Dermis microvascular lymphatic vessel endothelial cell (primary cell): ENCODE measurements around the gene OR5C1. TPM values are rescaled to one million over a fixed set of nuclear protein-coding genes. Genes with fewer than 3 reads are reported as not detected.
"Not testable (repeated sequence)": the region's sequence is repeated elsewhere in the genome, so short reads cannot be mapped to it uniquely, and the experiment has no call there.

Experiments used
- DNase-seq, 2 donors: peaks; one replicate each; pipeline versions ENCODE4 v3.0.0 to v3.0.0-alpha.2; 2010; ENCODE audit warnings: low read depth in 2 of 2
- total RNA-seq: library from RNA; depleted of rRNA; stranded (reverse); fragments of >200 nt; gene quantifications from 2 replicates; pipeline ENCODE4 v1.2.1, GENCODE V29; 2014

Gene OR5C1
- total RNA-seq, 1 donor from 2014 or later = not detected

DNA sequence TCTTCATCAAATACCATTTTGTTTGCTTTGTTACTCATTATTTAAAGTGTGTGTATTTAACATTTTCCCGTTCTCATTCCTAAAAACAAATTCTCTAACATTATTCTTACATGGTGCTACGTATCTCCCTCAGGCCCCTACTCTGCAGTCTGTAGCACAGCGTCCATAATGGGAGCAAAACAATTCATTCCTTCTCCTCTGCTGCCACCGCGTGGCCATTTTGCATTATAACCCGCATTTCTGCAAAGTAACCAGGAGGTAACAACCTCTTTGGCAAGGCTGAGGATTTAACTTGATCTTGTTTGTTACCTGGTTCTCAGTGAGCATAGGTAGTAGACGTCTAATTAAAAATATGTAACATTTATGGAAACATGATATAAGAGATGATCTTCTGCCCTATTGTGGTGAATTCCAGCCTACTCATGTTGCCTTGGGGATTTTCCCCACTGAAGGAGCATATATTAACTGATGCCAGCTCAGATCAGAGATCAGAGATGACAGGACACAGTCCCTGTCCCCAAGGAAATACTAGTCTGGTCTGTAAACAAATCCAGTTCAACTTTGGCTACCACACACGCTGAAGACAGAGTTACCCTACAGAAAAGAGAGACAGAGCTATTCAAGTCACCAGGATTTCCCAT, 21.7 kb downstream of the OR5C1 start:
- peak; percentile 71 to 83 for DNase-seq

- DNase-seq = no peak
Observed at GRCh38 chr9:122812736-122813135, 24.0 kb downstream of the OR5C1 start.

DNA sequence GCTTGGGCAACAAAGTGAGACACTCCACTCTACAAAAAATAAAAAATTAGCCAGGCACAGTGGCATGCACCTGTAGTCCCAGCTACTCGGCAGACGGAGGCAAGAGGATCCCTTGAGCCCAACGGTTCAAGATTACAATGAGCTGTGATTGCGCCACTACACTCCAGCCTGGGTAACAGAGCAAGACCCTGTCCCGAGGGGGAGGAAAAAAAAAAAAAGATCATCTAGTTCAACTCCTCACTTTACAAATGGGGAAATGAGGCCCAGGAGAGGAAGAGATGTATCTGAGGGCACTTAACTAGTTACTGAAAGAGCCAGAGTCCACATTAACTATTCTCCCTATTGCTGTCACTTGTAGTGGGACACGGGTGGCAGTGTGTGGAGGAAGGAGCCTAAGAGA, 25.8 kb downstream of the OR5C1 start:
- DNase-seq = no peak

DNA sequence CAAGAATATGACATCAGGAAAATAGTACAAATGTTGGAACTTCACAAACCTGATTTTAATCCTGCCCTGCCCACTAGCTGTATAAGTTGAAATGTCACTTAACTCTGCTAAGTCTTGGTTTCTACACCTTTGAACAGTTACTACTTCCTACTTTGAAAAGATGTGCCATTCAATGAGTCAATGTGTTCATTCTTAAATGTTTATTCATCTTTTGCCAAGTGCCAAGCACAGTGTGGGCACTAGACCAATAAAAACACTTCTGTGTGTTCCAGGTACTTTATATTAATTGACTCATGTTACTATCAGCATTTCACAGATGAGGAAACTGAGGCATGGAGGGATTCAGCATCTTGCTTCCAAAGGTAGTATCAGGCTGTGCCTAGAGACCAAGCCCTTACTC, 26.8 kb downstream of the OR5C1 start:
- DNase-seq = peak in 1 of 2 donors; percentile 85

DNA sequence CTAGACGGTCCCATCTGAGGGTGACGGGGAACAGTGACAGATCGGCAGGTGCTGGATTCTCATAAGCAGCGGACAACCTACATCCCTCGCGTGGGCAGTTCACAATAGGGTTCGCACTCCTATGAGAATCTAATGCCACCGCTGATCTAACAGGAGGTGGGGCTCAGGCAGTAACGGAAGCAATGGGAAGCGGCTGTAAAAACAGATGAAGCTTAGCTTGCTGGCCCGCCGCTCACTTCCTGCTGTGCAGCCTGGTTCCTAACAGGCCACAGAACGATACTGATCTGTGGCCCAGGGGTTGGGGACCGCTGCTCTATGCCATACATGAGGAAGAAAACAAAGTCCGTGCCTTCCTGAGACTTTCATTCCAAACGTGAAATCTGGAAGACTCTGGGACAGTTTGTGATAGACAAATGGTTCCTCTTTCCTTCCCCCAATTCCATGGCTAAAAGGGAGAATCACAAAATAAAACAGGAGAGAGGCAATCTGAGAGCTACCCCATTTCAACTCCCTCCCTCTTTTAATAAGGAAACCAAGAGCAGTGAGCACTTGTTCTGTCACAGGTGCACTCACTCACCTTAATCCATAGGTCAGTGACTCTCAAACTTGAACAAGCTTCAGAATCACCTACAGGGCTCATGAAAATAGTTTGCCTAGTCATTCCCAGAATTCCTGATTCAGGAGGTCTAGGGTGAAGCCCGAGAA, 27.6 kb downstream of the OR5C1 start:
- peak; percentile 97 to 99 for DNase-seq

- DNase-seq = peak in 1 of 2 donors; percentile 87
Observed at GRCh38 chr9:122819326-122819725, 30.6 kb downstream of the OR5C1 start.

- DNase-seq = peak; percentile 29 to 96
Observed at GRCh38 chr9:122819791-122820489, 31.2 kb downstream of the OR5C1 start.

GRCh38 chr9:122820490-122820845, 31.7 kb downstream of the OR5C1 start:
- no peak for DNase-seq

DNA sequence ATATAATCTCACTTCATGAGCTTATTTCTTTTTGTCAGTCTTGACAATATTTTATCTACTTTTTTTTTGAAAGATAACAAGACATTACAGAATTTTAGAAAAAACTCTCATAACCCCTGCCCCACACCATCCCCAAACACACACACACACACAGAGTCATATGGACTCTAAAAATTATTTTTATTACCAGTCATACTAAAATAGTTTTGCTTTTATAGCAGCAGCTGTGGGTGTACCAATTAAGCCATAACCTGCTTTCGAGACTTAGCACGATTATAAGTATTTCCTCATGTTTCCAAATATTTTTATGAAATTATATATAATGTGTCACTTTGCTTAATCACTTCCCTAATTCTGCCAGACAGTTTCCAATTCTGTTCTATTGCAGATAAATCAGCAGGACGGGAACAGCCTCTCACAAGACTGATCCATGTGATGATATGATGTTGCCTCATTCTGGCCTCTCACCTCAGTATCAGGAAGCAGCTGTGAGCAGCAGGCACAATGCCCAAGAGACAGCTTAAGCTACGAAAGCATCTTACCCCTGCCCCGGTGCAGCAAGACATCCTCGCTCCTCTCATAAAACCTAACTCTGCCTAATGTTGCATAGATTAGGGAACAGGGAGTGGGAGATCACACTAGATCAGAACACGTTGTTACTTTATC, 32.7 kb downstream of the OR5C1 start:
- peak; percentile 42 to 95 for DNase-seq

DNA sequence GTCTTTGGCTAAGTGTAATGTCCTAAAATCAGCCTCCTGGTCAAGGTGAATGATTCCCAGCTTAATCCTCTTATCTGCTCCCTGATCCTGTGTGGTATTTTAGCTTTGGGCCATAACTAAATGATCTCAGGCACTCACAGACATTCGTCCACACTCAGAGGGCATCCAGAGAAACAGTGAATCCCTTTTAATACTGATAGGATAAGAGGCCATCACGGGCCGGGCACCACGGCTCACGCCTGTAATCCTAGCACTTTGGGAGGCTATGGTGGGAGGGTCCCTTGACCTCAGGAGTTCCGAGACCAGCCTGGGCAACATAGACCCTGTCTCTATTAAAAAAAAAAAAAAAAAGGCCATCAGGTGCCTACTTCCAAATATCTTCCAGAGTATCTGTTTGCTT, 33.3 kb downstream of the OR5C1 start:
- DNase-seq = no peak

GRCh38 chr9:122822938-122823337, 34.2 kb downstream of the OR5C1 start:
- no peak for DNase-seq

- peak in 1 of 2 donors; percentile 48 for DNase-seq
Observed at GRCh38 chr9:122827761-122828093, 39.0 kb downstream of the OR5C1 start.

- DNase-seq = not testable (repeated sequence)
Observed at GRCh38 chr9:122828965-122829284, 40.2 kb downstream of the OR5C1 start.

DNA sequence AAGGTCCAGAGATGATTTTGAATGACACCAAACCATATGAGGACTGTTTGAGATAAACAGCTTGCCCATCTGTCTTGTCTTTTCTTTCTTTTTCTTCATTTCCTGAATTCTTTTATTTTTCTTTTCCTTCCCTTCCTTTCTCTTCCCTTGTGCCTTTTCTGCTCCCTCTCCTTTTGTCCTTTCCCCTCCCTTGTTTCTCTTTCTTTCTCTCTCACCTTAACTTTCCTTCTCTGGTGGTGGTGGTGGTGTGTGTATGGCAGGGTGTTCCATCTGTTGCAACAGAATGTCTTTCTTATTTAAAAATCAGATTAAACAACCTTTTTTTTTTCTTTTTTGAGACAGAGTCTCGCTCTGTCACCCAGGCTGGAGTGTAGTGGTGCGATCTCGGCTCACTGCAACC, 43.5 kb downstream of the OR5C1 start:
- DNase-seq = no peak

GRCh38 chr9:122835313-122835731, 46.6 kb downstream of the OR5C1 start:
- peak; percentile 59 to 84 for DNase-seq

- no peak for DNase-seq
Observed at GRCh38 chr9:122837266-122837850, 48.6 kb downstream of the OR5C1 start.

GRCh38 chr9:122838441-122838840, 49.7 kb downstream of the OR5C1 start:
- DNase-seq = not testable (repeated sequence)

Other genes starting within 250 kb of the OR5C1 start
- not detected in 2 replicates for gene OR1N2, start 235.8 kb upstream of the OR5C1 start, total RNA-seq
- 0.13 and 0.25 TPM in 2 replicates for gene OR1L8, start 205.5 kb upstream of the OR5C1 start, total RNA-seq
- gene OR1Q1, start 174.2 kb upstream of the OR5C1 start, total RNA-seq = not detected in 2 replicates
- 0.25 and 0.26 TPM in 2 replicates for gene OR1B1, start 131.3 kb upstream of the OR5C1 start, total RNA-seq
- not detected in 2 replicates for gene OR1L1, start 127.2 kb upstream of the OR5C1 start, total RNA-seq
- gene OR1L3, start 113.8 kb upstream of the OR5C1 start, total RNA-seq = not detected in 2 replicates
- gene OR1L4, start 64.9 kb upstream of the OR5C1 start, total RNA-seq = not detected in 2 replicates
- gene OR1L6, start 46.6 kb upstream of the OR5C1 start, total RNA-seq = not detected in 2 replicates
- gene OR1K1, start 11.2 kb downstream of the OR5C1 start, total RNA-seq = not detected in 2 replicates
- gene PDCL, start 39.7 kb downstream of the OR5C1 start, total RNA-seq = 69.7 and 86.1 TPM in 2 replicates
- 57.0 and 92.5 TPM in 2 replicates for gene RC3H2, start 116.4 kb downstream of the OR5C1 start, total RNA-seq
- 10.7 and 12.0 TPM in 2 replicates for gene ZBTB6, start 124.4 kb downstream of the OR5C1 start, total RNA-seq
- 2.6 and 3.5 TPM in 2 replicates for gene ZBTB26, start 142.6 kb downstream of the OR5C1 start, total RNA-seq
- 34.4 and 46.7 TPM in 2 replicates for gene RABGAP1, start 152.1 kb downstream of the OR5C1 start, total RNA-seq
- 0.39 and 0.63 TPM in 2 replicates for gene GPR21, start 244.7 kb downstream of the OR5C1 start, total RNA-seq